Measurements from ENCODE around the gene EDIL3. TPM values are rescaled to one million over a fixed set of nuclear protein-coding genes. Genes with fewer than 3 reads are reported as not detected.
"Not testable (repeated sequence)": the region's sequence is repeated elsewhere in the genome, so short reads cannot be mapped to it uniquely, and the experiment has no call there.

EDIL3 gene
- total RNA-seq, 1 experiment from 2014 or later: 0.07 TPM

GRCh38 chr5:84045964-84046363 is 338.7 kb downstream of the EDIL3 start:
- H3K4me1 Mint-ChIP-seq (ENCODE audit: low read depth, unreplicated experiment): no peaks in the 10 kb centered on the region
- DNase-seq: no peak
- H3K27ac Mint-ChIP-seq (ENCODE audit: unreplicated experiment): no peak overlapping the region
- no peaks in the 10 kb centered on the region for H3K36me3 Mint-ChIP-seq (ENCODE audit: insufficient read depth, unreplicated experiment)
- TF ChIP-seq CTCF (IDR thresholded peaks at IDR 0.05; ENCODE audit: unreplicated experiment): no peak
- CTCF ChIA-PET: no interaction called here
- BruUV-seq (replicated peaks): no TSS peak
- intact Hi-C loops (cut with micrococcal nuclease; ENCODE audit: unreplicated experiment): no loop called here
- H3K4me3 Mint-ChIP-seq (ENCODE audit: low read depth, unreplicated experiment): no peak overlapping the region
- H3K9me3 Mint-ChIP-seq (ENCODE audit: low read depth, unreplicated experiment): peaks cover 2% of the 10 kb centered on the region
- no peaks in the 10 kb centered on the region for H3K27me3 Mint-ChIP-seq (ENCODE audit: unreplicated experiment)

GRCh38 chr5:84036842-84037241 is 347.8 kb downstream of the EDIL3 start:
- intact Hi-C loops (cut with micrococcal nuclease; ENCODE audit: unreplicated experiment): no loop called here

GRCh38 chr5:84032324-84032723 is 352.4 kb downstream of the EDIL3 start:
- no peak overlapping the region for H3K27ac Mint-ChIP-seq (ENCODE audit: unreplicated experiment)
- H3K4me1 Mint-ChIP-seq (ENCODE audit: low read depth, unreplicated experiment): peaks cover 10% of the 10 kb centered on the region
- H3K27me3 Mint-ChIP-seq (ENCODE audit: unreplicated experiment): no peaks in the 10 kb centered on the region
- intact Hi-C loops (cut with micrococcal nuclease; ENCODE audit: unreplicated experiment): no loop called here
- no peak for DNase-seq
- peaks cover 2% of the 10 kb centered on the region for H3K9me3 Mint-ChIP-seq (ENCODE audit: low read depth, unreplicated experiment)
- no peaks in the 10 kb centered on the region for H3K36me3 Mint-ChIP-seq (ENCODE audit: insufficient read depth, unreplicated experiment)
- CTCF ChIA-PET: no interaction called here
- no peak overlapping the region for H3K4me3 Mint-ChIP-seq (ENCODE audit: low read depth, unreplicated experiment)
- no peak for TF ChIP-seq CTCF (IDR thresholded peaks at IDR 0.05; ENCODE audit: unreplicated experiment)
- BruUV-seq (replicated peaks): no TSS peak

More at GRCh38 chr5:84036842-84037241, 347.8 kb downstream of the EDIL3 start:
- H3K27me3 Mint-ChIP-seq (ENCODE audit: unreplicated experiment): no peaks in the 10 kb centered on the region
- H3K4me3 Mint-ChIP-seq (ENCODE audit: low read depth, unreplicated experiment): no peak overlapping the region
- BruUV-seq (replicated peaks): no TSS peak
- no peaks in the 10 kb centered on the region for H3K36me3 Mint-ChIP-seq (ENCODE audit: insufficient read depth, unreplicated experiment)
- no peak for TF ChIP-seq CTCF (IDR thresholded peaks at IDR 0.05; ENCODE audit: unreplicated experiment)
- DNase-seq: no peak
- H3K4me1 Mint-ChIP-seq (ENCODE audit: low read depth, unreplicated experiment): peaks cover 10% of the 10 kb centered on the region
- H3K27ac Mint-ChIP-seq (ENCODE audit: unreplicated experiment): no peak overlapping the region
- CTCF ChIA-PET: no interaction called here
- no peaks in the 10 kb centered on the region for H3K9me3 Mint-ChIP-seq (ENCODE audit: low read depth, unreplicated experiment)

GRCh38 chr5:84028093-84028492 is 356.6 kb downstream of the EDIL3 start:
- no peak for TF ChIP-seq CTCF (IDR thresholded peaks at IDR 0.05; ENCODE audit: unreplicated experiment)
- no peak overlapping the region for H3K4me3 Mint-ChIP-seq (ENCODE audit: low read depth, unreplicated experiment)
- no peaks in the 10 kb centered on the region for H3K27me3 Mint-ChIP-seq (ENCODE audit: unreplicated experiment)
- H3K36me3 Mint-ChIP-seq (ENCODE audit: insufficient read depth, unreplicated experiment): no peaks in the 10 kb centered on the region
- CTCF ChIA-PET: no interaction called here
- no TSS peak for BruUV-seq (replicated peaks)
- H3K9me3 Mint-ChIP-seq (ENCODE audit: low read depth, unreplicated experiment): peaks cover 2% of the 10 kb centered on the region
- peaks cover 7% of the 10 kb centered on the region for H3K4me1 Mint-ChIP-seq (ENCODE audit: low read depth, unreplicated experiment)
- no peak for DNase-seq
- intact Hi-C loops (cut with micrococcal nuclease; ENCODE audit: unreplicated experiment): no loop called here
- no peak overlapping the region for H3K27ac Mint-ChIP-seq (ENCODE audit: unreplicated experiment)

- H3K9me3 Mint-ChIP-seq (ENCODE audit: low read depth, unreplicated experiment); intact Hi-C loops (cut with micrococcal nuclease; ENCODE audit: unreplicated experiment); BruUV-seq (replicated peaks); H3K4me3 Mint-ChIP-seq (ENCODE audit: low read depth, unreplicated experiment); H3K36me3 Mint-ChIP-seq (ENCODE audit: insufficient read depth, unreplicated experiment); DNase-seq; CTCF ChIA-PET; H3K27me3 Mint-ChIP-seq (ENCODE audit: unreplicated experiment); H3K27ac Mint-ChIP-seq (ENCODE audit: unreplicated experiment): not testable (repeated sequence)
- peaks cover 12% of the 10 kb centered on the region for H3K4me1 Mint-ChIP-seq (ENCODE audit: low read depth, unreplicated experiment)
Observed at GRCh38 chr5:84018521-84018920, 366.2 kb downstream of the EDIL3 start.

Data from Calu3 (cell line).